K562 (cell line): ENCODE results near the gene SLC37A3. TPM values are rescaled to one million over a fixed set of nuclear protein-coding genes. Genes with fewer than 3 reads are reported as not detected.
A peak's percentile ranks its signal among the peaks of the same experiment; 100 is the strongest.

Source experiments
- CEBPG ChIP-seq, 3 experiments: fragments of 200-800 bp in 1 of 3; sonication (Bioruptor generic) in 1 of 3; sonication (generic) in 1 of 3; formaldehyde crosslinking in 1 of 3; IDR thresholded peaks in 2 of 3; conservative IDR thresholded peaks in 1 of 3; 2 replicates each; pipeline versions ENCODE4 v1.6.1 to v1.8.0; 2016 to 2022; ENCODE audit warnings: missing compliant biosample characterization in 2 of 3, missing genetic modification characterization in 2 of 3, mild to moderate bottlenecking in 1 of 3, missing genetic modification reagents in 1 of 3
- CHD2 ChIP-seq: IDR thresholded peaks from 2 replicates; pipeline ENCODE4 v1.6.1; 2011; ENCODE audit warnings: low read depth, low read length
- E2F1 ChIP-seq: sonication (generic); formaldehyde crosslinking; IDR thresholded peaks from 2 replicates; pipeline ENCODE4 v1.8.1; 2023; ENCODE audit warnings: mild to moderate bottlenecking, missing genetic modification reagents, moderate library complexity
- FOXK2 ChIP-seq, 2 experiments: fragments of 450-650 bp; IDR thresholded peaks in 1 of 2; conservative IDR thresholded peaks in 1 of 2; 2 replicates each; pipeline ENCODE4 v1.6.1; 2016; ENCODE audit warnings: low read depth in 2 of 2, mild to moderate bottlenecking in 1 of 2
- FOXO4 ChIP-seq: fragments of 450-650 bp; formaldehyde crosslinking; IDR thresholded peaks from 2 replicates; pipeline ENCODE4 v1.4.0; 2020; ENCODE audit warnings: mild to moderate bottlenecking, moderate library complexity
- GTF2F1 ChIP-seq: IDR thresholded peaks from 2 replicates; pipeline ENCODE4 v1.6.1; 2011; ENCODE audit warnings: low read depth, low read length, improper control_type of control experiment
- ILF3 ChIP-seq: fragments of 450-650 bp; IDR thresholded peaks from 2 replicates; pipeline ENCODE4 v1.6.1; 2018; ENCODE audit warnings: antibody characterized with exemption, mild to moderate bottlenecking, moderate library complexity, borderline replicate concordance
- KLF1 ChIP-seq: fragments of 450-650 bp; IDR thresholded peaks from 2 replicates; pipeline ENCODE4 v1.6.1; 2016; ENCODE audit warnings: missing genetic modification characterization, missing compliant biosample characterization
- NCOA2 ChIP-seq, 2 experiments: fragments of 450-650 bp; IDR thresholded peaks; 2 replicates each; pipeline ENCODE4 v1.6.1; 2018; ENCODE audit warnings: mild to moderate bottlenecking in 2 of 2, moderate library complexity in 1 of 2; ENCODE audit not compliant: partially characterized antibody in 2 of 2
- NCOA4 ChIP-seq: fragments of 450-650 bp; IDR thresholded peaks from 2 replicates; pipeline ENCODE4 v1.6.1; 2018; ENCODE audit warnings: mild to moderate bottlenecking; ENCODE audit not compliant: partially characterized antibody
- PHB ChIP-seq: fragments of 250-450 bp; sonication (Bioruptor Pico); IDR thresholded peaks from 2 replicates; pipeline ENCODE4 v1.5.0; 2021
- SAFB ChIP-seq: fragments of 200-400 bp; formaldehyde crosslinking; IDR thresholded peaks from 2 replicates; pipeline ENCODE4 v1.6.1; 2017; ENCODE audit warnings: low read depth, low read length, borderline replicate concordance
- SNIP1 ChIP-seq: fragments of 450-650 bp; IDR thresholded peaks from 2 replicates; pipeline ENCODE4 v1.7.1; 2017; ENCODE audit warnings: low read depth, mild to moderate bottlenecking
- YY1 ChIP-seq, 3 experiments: IDR thresholded peaks; 2 replicates each; pipeline ENCODE4 v1.6.1; 2011; ENCODE audit warnings: low read length in 2 of 3, mild to moderate bottlenecking in 2 of 3, moderate library complexity in 2 of 3, borderline replicate concordance in 1 of 3, control low read depth in 1 of 3, low read depth in 1 of 3; ENCODE audit not compliant: insufficient read depth in 3 of 3, insufficient replicate concordance in 2 of 3, control insufficient read depth in 1 of 3, insufficient read length in 1 of 3; ENCODE audit errors: extremely low read depth in 1 of 3
- ZBTB11 ChIP-seq, 3 experiments: fragments of 200-800 bp in 1 of 3; fragments of 250-450 bp in 1 of 3; fragments of 450-650 bp in 1 of 3; sonication (Bioruptor Pico) in 1 of 3; sonication (Bioruptor generic) in 1 of 3; formaldehyde crosslinking in 1 of 3; IDR thresholded peaks; 2 replicates each; pipeline versions ENCODE4 v1.6.1 to v1.8.0; 2016 to 2022; ENCODE audit warnings: mild to moderate bottlenecking in 2 of 3, missing genetic modification characterization in 2 of 3, missing compliant biosample characterization in 1 of 3, moderate library complexity in 1 of 3
- ZNF174 ChIP-seq: fragments of 250-450 bp; sonication (Bioruptor Pico); IDR thresholded peaks from 2 replicates; pipeline ENCODE4 v1.4.0; 2020; ENCODE audit warnings: mild to moderate bottlenecking
- ZNF175 ChIP-seq: fragments of 200-800 bp; sonication (Bioruptor generic); IDR thresholded peaks from 2 replicates; pipeline ENCODE4 v1.6.1; 2016; ENCODE audit warnings: low read depth, mild to moderate bottlenecking, missing genetic modification characterization, missing compliant biosample characterization
- ZNF512 ChIP-seq: IDR thresholded peaks from 2 replicates; pipeline ENCODE4 v1.6.1; 2016; ENCODE audit warnings: missing genetic modification characterization, missing compliant biosample characterization
- polyA plus RNA-seq, 8 experiments: library from polyadenylated mRNA; depleted of rRNA in 4 of 8; stranded (reverse) in 5 of 8; unstranded in 3 of 8; fragments of >200 nt; fragmentation: Nextera tagmentation in 2 of 8; fragmentation: Illumina TruSeq in 1 of 8; extraction: Ambion mirVana in 2 of 8; extraction: Trizol in 1 of 8; gene quantifications; 2 replicates each; pipeline versions ENCODE4 v1.2.1 to v1.2.3, GENCODE V29; 2011 to 2014; ENCODE audit warnings: inconsistent platforms in 1 of 8, missing spikeins in 1 of 8
- total RNA-seq, 7 experiments: library from RNA; depleted of rRNA in 6 of 7; stranded (reverse); fragments of >200 nt in 6 of 7; fragmentation: Illumina TruSeq in 2 of 7; extraction: Trizol in 2 of 7; gene quantifications; 2 replicates each; pipeline versions ENCODE4 v1.2.1 to v1.2.3, GENCODE V29; 2011 to 2021; ENCODE audit warnings: low replicate concordance in 1 of 7

The SLC37A3 gene
- total and polyA plus RNA-seq, 9 of the 15 experiments (the other 6 are each of a cell fraction or from before 2014, with no cell fraction given), result 11.7 to 59.1 (median 26.8) TPM

GRCh38 chr7:140391634-140392033 is 6.7 kb downstream of the SLC37A3 start (continued):
- TF ChIP-seq YY1 (IDR thresholded peaks at IDR 0.05; ENCODE audit: borderline replicate concordance in 1 of 3, control insufficient read depth in 1 of 3, extremely low read depth in 1 of 3, insufficient read depth in 3 of 3, insufficient read length in 1 of 3, insufficient replicate concordance in 2 of 3, low read depth in 1 of 3, low read length in 2 of 3), result no peak
- no peak for TF ChIP-seq SAFB
- TF ChIP-seq ZBTB11 (CRISPR knock-in tag; IDR thresholded peaks at IDR 0.05), result no peak
- TF ChIP-seq NCOA2 (IDR thresholded peaks at IDR 0.05; ENCODE audit: partially characterized antibody in 2 of 2), result no peak
- no peak for TF ChIP-seq ILF3
- TF ChIP-seq GTF2F1, result no peak
- no peak for TF ChIP-seq CEBPG (CRISPR knock-in tag; IDR thresholded peaks at IDR 0.05)
- no peak for TF ChIP-seq CEBPG (tag; conservative IDR thresholded peaks at IDR 0.05 in 1 of 2, IDR thresholded peaks at IDR 0.05 in 1 of 2)
- no peak for TF ChIP-seq NCOA4
- no peak for TF ChIP-seq PHB (CRISPR knock-in tag)
- no peak for TF ChIP-seq ZNF174
- TF ChIP-seq SNIP1, result no peak
- TF ChIP-seq KLF1 (tag), result no peak
- no peak for TF ChIP-seq FOXO4 (CRISPR knock-in tag)
- TF ChIP-seq ZNF175 (CRISPR knock-in tag), result no peak
- no peak for TF ChIP-seq E2F1 (CRISPR knock-in tag)
- TF ChIP-seq ZNF512 (tag), result no peak
- TF ChIP-seq CHD2, result no peak
- peak; percentile 46 to 68; a peak in 1 of 4 replicates for TF ChIP-seq FOXK2 (conservative IDR thresholded peaks at IDR 0.05 in 1 of 2, IDR thresholded peaks at IDR 0.05 in 1 of 2; ENCODE audit: low read depth in 2 of 2)
